ENCODE results near the gene TIMP4.

DNA sequence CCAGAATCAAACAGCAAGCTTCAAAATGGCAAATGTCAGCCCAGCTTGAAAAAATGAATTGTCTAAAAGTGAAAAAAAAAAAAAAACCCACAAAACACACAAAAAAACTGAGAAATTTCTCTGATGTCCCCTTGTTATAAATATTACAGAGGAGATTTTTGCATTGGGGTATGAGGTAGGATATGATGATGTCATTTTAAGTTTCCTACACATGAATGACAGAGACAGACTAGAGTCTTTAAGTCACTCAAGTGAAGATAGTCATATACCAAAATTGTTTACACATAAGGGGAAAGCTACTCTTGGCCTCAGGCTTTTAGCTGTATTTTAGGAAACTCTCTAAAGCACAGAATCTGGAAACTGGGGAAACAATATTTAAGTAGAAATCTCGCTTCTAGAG lies 32.9 kb downstream of the TIMP4 start:
- TF ChIP-seq, protein P1, sequence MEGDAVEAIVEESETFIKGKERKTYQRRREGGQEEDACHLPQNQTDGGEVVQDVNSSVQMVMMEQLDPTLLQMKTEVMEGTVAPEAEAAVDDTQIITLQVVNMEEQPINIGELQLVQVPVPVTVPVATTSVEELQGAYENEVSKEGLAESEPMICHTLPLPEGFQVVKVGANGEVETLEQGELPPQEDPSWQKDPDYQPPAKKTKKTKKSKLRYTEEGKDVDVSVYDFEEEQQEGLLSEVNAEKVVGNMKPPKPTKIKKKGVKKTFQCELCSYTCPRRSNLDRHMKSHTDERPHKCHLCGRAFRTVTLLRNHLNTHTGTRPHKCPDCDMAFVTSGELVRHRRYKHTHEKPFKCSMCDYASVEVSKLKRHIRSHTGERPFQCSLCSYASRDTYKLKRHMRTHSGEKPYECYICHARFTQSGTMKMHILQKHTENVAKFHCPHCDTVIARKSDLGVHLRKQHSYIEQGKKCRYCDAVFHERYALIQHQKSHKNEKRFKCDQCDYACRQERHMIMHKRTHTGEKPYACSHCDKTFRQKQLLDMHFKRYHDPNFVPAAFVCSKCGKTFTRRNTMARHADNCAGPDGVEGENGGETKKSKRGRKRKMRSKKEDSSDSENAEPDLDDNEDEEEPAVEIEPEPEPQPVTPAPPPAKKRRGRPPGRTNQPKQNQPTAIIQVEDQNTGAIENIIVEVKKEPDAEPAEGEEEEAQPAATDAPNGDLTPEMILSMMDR (IDR thresholded peaks at IDR 0.05 in 8 of 11, conservative IDR thresholded peaks at IDR 0.05 in 3 of 11), result no peak
- TF ChIP-seq POLR2A (IDR thresholded peaks at IDR 0.05) (no peak), POLR2AphosphoS5 (IDR thresholded peaks at IDR 0.05) (no peak)

Measured in spleen (tissue), 7 donors.